ENCODE measurements around the gene DPF3.

The DPF3 gene

DNA sequence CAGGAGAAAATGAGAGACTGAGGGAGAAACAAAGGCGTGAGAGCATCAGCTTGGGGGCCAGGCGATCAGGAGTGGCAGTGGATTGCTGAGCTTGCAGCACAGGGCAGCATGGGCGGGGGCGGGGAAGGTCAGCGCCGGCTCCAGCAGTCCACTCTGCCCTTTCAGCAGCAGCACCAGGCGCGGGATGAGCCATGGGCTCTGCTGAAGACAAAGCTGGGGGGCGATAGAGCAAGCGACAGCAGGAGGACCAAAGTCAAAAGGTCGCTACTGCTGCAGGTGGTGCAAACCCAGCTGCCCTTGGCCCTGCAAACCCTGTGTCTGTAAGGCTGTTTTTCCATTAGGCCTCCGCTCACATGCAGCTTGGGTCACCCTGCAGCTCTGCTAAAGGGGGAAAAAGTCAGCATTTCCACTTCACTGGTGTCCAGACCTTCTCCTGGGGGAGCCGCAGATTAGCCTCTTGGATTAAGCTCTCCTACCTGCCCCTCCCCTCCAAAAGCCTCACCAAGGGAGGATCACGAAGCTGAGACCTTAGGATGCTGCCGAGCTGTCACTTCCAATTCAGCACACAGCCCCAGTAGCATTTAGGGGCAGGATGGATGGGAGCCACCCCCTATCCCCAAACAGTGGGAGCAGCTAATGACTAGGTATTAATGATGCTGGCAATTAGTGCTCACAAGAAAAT, 204.8 kb downstream of the DPF3 start:
- TF ChIP-seq, protein P1, sequence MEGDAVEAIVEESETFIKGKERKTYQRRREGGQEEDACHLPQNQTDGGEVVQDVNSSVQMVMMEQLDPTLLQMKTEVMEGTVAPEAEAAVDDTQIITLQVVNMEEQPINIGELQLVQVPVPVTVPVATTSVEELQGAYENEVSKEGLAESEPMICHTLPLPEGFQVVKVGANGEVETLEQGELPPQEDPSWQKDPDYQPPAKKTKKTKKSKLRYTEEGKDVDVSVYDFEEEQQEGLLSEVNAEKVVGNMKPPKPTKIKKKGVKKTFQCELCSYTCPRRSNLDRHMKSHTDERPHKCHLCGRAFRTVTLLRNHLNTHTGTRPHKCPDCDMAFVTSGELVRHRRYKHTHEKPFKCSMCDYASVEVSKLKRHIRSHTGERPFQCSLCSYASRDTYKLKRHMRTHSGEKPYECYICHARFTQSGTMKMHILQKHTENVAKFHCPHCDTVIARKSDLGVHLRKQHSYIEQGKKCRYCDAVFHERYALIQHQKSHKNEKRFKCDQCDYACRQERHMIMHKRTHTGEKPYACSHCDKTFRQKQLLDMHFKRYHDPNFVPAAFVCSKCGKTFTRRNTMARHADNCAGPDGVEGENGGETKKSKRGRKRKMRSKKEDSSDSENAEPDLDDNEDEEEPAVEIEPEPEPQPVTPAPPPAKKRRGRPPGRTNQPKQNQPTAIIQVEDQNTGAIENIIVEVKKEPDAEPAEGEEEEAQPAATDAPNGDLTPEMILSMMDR (IDR thresholded peaks at IDR 0.05; ENCODE audit: control extremely low read depth, extremely low read depth, low read depth, missing control alignments), result no peak
- no peak for DNase-seq (ENCODE audit: extremely low spot score)
- CTCF ChIA-PET, result interaction anchor here (1.0 to 1.6 kb wide), 3 partner anchors 11 to 25 kb away, joined by 3 to 4 read pairs (median 3); no protein-coding TSS in a partner anchor
- POLR2A ChIA-PET, result no interaction called here

DNA sequence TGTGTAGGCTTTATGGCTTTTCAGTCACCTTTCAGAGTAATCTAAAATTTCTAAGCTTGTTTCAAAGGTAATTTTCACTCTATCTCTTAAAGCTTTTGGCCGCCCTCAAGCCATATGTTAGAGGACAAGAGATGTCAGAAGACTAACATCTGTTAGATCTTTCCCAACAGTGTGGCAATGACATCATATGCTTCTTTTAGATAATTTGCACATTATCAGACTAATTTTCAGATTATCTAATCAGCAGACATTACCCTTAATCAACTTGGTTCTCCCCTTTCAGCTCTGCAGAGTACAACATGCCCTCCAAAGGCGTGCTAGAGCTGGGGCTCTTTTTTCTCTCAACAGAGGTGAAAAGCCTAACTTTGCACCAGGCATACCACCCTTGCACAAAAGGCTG, 207.1 kb downstream of the DPF3 start:
- POLR2A ChIA-PET, result no interaction called here
- DNase-seq (ENCODE audit: extremely low spot score), result no peak
- CTCF ChIA-PET, result interaction anchor here (0.8 to 1.6 kb wide), 5 partner anchors 9 to 170 kb away, joined by 3 to 5 read pairs (median 3); no protein-coding TSS in a partner anchor
- TF ChIP-seq, protein P1 (IDR thresholded peaks at IDR 0.05; ENCODE audit: control extremely low read depth, extremely low read depth, low read depth, missing control alignments), result no peak

DNA sequence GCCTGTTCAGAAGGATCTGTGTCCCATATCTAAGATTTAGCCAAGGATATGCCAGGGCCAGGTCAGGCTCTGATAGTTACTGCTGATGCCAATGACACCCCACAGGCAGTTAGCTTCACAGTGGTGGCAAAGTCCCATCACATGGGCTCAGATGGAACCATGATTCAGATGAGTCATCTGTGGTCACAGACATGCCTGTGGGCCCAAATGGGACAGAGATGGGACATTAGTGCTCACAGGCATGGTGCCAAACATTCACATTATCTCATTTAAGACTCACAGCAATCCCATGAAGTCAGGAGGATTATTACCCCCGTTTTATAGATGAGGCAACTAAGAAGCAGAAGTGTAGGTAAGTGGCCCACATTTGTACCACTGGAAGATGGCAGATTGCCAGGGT, 207.8 kb downstream of the DPF3 start:
- ChIA-PET CTCF (interaction anchor here (1.1 kb wide), 1 partner anchor 14 kb away, joined by 5 read pairs; no protein-coding TSS in a partner anchor), POLR2A (no interaction called here)
- TF ChIP-seq, protein P1 (IDR thresholded peaks at IDR 0.05; ENCODE audit: control extremely low read depth, extremely low read depth, low read depth, missing control alignments), result no peak
- no peak for DNase-seq (ENCODE audit: extremely low spot score)

DNA sequence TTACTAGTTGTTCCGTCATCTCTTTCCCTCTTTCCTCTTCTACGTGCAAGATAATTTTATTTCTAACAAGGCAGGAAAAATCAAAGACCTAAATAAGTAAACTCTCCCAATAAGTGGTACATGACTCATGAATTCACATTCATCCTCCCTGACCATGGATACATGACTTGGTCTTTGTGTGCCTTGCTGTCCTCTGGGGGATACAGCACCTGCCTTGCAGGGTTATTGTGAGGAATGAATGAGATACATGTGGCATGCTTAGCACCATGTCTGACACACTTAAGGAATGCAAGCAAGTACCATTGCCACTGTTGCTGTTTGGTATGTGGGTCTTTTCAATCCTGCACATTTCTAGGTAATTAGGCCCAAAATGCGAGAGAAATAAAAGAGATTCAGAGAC, 208.4 kb downstream of the DPF3 start:
- DNase-seq (ENCODE audit: extremely low spot score), result no peak
- CTCF ChIA-PET, result interaction anchor here (1.1 kb wide), 1 partner anchor 30 kb away, joined by 3 read pairs; no protein-coding TSS in a partner anchor
- TF ChIP-seq, protein P1 (IDR thresholded peaks at IDR 0.05; ENCODE audit: control extremely low read depth, extremely low read depth, low read depth, missing control alignments), result no peak
- POLR2A ChIA-PET, result no interaction called here

DNA sequence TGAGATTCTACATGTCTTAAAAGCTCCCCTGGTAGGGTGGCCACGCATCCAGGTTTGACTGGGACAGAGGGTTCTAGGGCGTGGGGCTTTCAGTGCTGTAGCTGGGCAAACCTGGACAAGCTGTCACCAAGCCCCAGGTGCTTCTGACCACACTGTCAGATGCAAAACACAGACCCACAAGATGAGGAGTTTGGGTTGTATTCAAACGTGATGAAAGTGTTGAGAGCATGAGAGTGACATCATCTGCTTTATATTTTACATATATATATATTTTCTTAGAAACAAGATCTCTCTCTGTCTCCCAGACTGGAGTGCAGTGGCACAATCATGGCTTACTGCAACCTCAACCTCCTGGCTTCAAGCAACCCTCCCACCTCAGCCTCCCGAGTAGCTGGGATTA, 210.1 kb downstream of the DPF3 start:
- POLR2A ChIA-PET, result no interaction called here
- CTCF ChIA-PET, result interaction anchor here (1.3 kb wide), 1 partner anchor 11 kb away, joined by 3 read pairs; no protein-coding TSS in a partner anchor
- DNase-seq (ENCODE audit: extremely low spot score), result no peak
- TF ChIP-seq, protein P1 (IDR thresholded peaks at IDR 0.05; ENCODE audit: control extremely low read depth, extremely low read depth, low read depth, missing control alignments), result no peak

DNA sequence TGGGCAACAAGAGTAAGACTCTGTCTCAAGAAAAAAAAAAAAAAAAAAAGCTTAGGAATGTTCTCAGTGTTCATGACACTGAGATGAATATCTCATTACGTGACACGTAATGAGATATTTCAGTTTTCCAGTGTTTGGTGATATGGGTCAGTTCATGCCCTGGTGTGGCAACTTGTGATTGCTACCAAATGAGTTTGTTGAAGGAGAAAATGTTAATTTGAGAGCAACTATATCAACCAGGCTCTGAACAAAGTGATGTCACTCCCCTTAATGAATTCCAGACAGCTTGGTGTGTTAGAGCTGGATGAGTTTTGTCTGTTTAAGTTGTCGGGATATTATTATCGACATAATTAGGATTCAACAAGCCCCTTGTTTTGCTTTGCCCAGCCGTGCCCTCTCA, 211.7 kb downstream of the DPF3 start:
- POLR2A ChIA-PET, result interaction anchor here (0.7 kb wide), 1 partner anchor 144 kb away, joined by 5 read pairs; no protein-coding TSS in a partner anchor
- no peak for DNase-seq (ENCODE audit: extremely low spot score)
- TF ChIP-seq, protein P1 (IDR thresholded peaks at IDR 0.05; ENCODE audit: control extremely low read depth, extremely low read depth, low read depth, missing control alignments), result no peak
- CTCF ChIA-PET, result interaction anchor here (1.0 to 1.2 kb wide), 3 partner anchors 9 to 18 kb away, joined by 3 read pairs; no protein-coding TSS in a partner anchor

Data from GM10248 (cell line).